ENCODE measurements around the gene LDAH.

The LDAH gene

DNA sequence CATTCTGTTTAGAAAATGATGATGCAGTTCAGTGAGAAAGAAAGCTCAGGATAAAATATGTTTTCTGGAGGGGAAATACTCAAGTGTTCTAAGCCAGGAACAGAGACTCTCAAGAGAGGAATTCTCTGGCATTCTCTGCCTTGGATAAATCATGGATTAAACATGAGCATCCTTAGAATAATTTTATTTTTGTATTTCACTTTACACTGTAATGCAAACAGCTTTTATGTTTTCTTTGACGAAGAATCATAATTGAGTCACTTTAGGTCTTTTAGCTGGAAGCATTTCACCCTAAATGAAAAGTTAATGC, 144.9 kb downstream of the LDAH start:
- ChIA-PET CTCF (interaction anchor here (0.6 to 7.4 kb wide), 8 partner anchors 10 to 285 kb away, joined by 3 to 60 read pairs (median 6); no protein-coding TSS in a partner anchor), POLR2A (no interaction called here)
- Histone ChIP-seq H3K36me3 (ENCODE audit: control insufficient read depth in 2 of 2, insufficient read depth in 1 of 2, low read length in 2 of 2) (peaks cover 0 to 64% of the 10 kb centered on the region in 2 experiments; a peak in 1 of 3 replicates), H3K9me3 (ENCODE audit: control insufficient read depth, insufficient read depth, low read depth, low read length) (no peaks in the 10 kb centered on the region), H3K4me1 (ENCODE audit: control insufficient read depth, insufficient read depth, low read length) (no peaks in the 10 kb centered on the region), H3K4me3 (ENCODE audit: low read depth, low read length) (no peak overlapping the region), H3K27ac (ENCODE audit: extremely low read depth, low read depth, low read length) (no peak overlapping the region)
- TF ChIP-seq SALL2 (tag by site-specific recombination; IDR thresholded peaks at IDR 0.05; ENCODE audit: borderline replicate concordance) (no peak), ZNF398 (tag by site-specific recombination; IDR thresholded peaks at IDR 0.05) (no peak), BCL11B (tag by site-specific recombination; IDR thresholded peaks at IDR 0.05; ENCODE audit: low read depth) (no peak), ZNF548 (tag by site-specific recombination; IDR thresholded peaks at IDR 0.05) (no peak), ZNF157 (tag by site-specific recombination; IDR thresholded peaks at IDR 0.05) (no peak), ZIC2 (tag by site-specific recombination; IDR thresholded peaks at IDR 0.05) (no peak), ZNF302 (tag by site-specific recombination; IDR thresholded peaks at IDR 0.05; ENCODE audit: low read depth) (no peak), ZNF776 (tag by site-specific recombination; IDR thresholded peaks at IDR 0.05; ENCODE audit: borderline replicate concordance) (no peak), ZNF544 (tag by site-specific recombination; IDR thresholded peaks at IDR 0.05) (no peak), ZNF623 (tag by site-specific recombination; IDR thresholded peaks at IDR 0.05) (no peak), ZNF48 (tag by site-specific recombination; IDR thresholded peaks at IDR 0.05) (no peak), ZBTB48 (tag by site-specific recombination; IDR thresholded peaks at IDR 0.05) (no peak), ZNF701 (tag by site-specific recombination; IDR thresholded peaks at IDR 0.05) (no peak), ZNF747 (tag by site-specific recombination; IDR thresholded peaks at IDR 0.05) (no peak), ZNF184 (tag by site-specific recombination; IDR thresholded peaks at IDR 0.05) (no peak), ZNF16 (tag by site-specific recombination; IDR thresholded peaks at IDR 0.05; ENCODE audit: low read depth) (no peak)
- TF ChIP-seq, protein P1, sequence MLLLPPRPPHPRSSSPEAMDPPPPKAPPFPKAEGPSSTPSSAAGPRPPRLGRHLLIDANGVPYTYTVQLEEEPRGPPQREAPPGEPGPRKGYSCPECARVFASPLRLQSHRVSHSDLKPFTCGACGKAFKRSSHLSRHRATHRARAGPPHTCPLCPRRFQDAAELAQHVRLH (tag by site-specific recombination; IDR thresholded peaks at IDR 0.05), result no peak

GRCh38 chr2:20677301-20678085, 145.4 kb downstream of the LDAH start:
- peaks cover 0 to 67% of the 10 kb centered on the region in 2 experiments; a peak in 1 of 3 replicates for H3K36me3 ChIP-seq (ENCODE audit: control insufficient read depth in 2 of 2, insufficient read depth in 1 of 2, low read length in 2 of 2)
- H3K27ac ChIP-seq (ENCODE audit: extremely low read depth, low read depth, low read length), result no peak overlapping the region
- no peak overlapping the region for H3K4me3 ChIP-seq (ENCODE audit: low read depth, low read length)
- no peaks in the 10 kb centered on the region for H3K9me3 ChIP-seq (ENCODE audit: control insufficient read depth, insufficient read depth, low read depth, low read length)
- POLR2A ChIA-PET, result no interaction called here
- no peaks in the 10 kb centered on the region for H3K4me1 ChIP-seq (ENCODE audit: control insufficient read depth, insufficient read depth, low read length)
- CTCF ChIA-PET, result interaction anchor here (0.6 to 7.4 kb wide), 11 partner anchors 10 to 387 kb away, joined by 3 to 60 read pairs (median 5); no protein-coding TSS in a partner anchor
- TF ChIP-seq ZNF292 (tag by site-specific recombination; IDR thresholded peaks at IDR 0.05; ENCODE audit: borderline replicate concordance, low read depth) (no peak), ZNF558 (tag by site-specific recombination; IDR thresholded peaks at IDR 0.05) (no peak), ZEB2 (tag by site-specific recombination; IDR thresholded peaks at IDR 0.05) (no peak), ZNF280C (tag by site-specific recombination; IDR thresholded peaks at IDR 0.05) (no peak), ZNF335 (tag by site-specific recombination; conservative IDR thresholded peaks at IDR 0.05) (no peak), ZNF280D (tag by site-specific recombination; IDR thresholded peaks at IDR 0.05) (no peak), ZNF146 (tag by site-specific recombination; IDR thresholded peaks at IDR 0.05) (no peak), ZNF600 (tag by site-specific recombination; IDR thresholded peaks at IDR 0.05) (no peak), HIC1 (tag by site-specific recombination; IDR thresholded peaks at IDR 0.05) (no peak)
